K562 (cell line): ENCODE results near the gene RGS14. TPM values are rescaled to one million over a fixed set of nuclear protein-coding genes. Genes with fewer than 3 reads are reported as not detected.

Experiments
- ATAC-seq: fragments of 200-7000 bp; cut with Tn5 transposase; 3 replicates; pipeline ENCODE4 v1.9.1; 2020; ENCODE audit warnings: moderate library complexity
- BruUV-seq: library from RNA; stranded (reverse); fragments of 400-500 nt; replicated peaks from 2 replicates; lab custom pipeline; 2021; lab: Mats Ljungman, UMichigan
- CTCF ChIA-PET: fragments of 300-600 bp; formaldehyde crosslinking; extraction: SDS; loops from one replicate; lab custom pipeline; 2021; ENCODE audit warnings: low intra/inter-chr PET ratio; lab: Yijun Ruan, JAX
- POLR2A ChIA-PET: fragments of 300-600, 350-650 bp; sonication (Branson Sonifier 250); formaldehyde crosslinking; extraction: SDS; loops from one replicate; lab custom pipeline; 2021; ENCODE audit warnings: antibody characterized with exemption, inconsistent platforms; lab: Yijun Ruan, JAX
- DNase-seq, 4 experiments: peaks; one replicate each; pipeline versions ENCODE4 v3.0.0 to v3.0.0-alpha.2; 2011 to 2018; ENCODE audit warnings: low spot score in 3 of 4, mixed read lengths in 3 of 4; ENCODE audit errors: extremely low read depth in 1 of 4
- FAIRE-seq: peaks from 2 replicates; lab custom pipeline; 2011; peaks lifted over from hg19 to GRCh38; lab: Jason Lieb, UNC
- H2AFZ ChIP-seq: 2 replicates; pipeline ENCODE4 v1.6.0; 2011; ENCODE audit warnings: low read depth, low read length, control low read depth, inconsistent platforms
- H3K27ac ChIP-seq: fragments of 200-600 bp; 3 replicates; pipeline ENCODE4 v1.8.0; 2011; ENCODE audit warnings: low read depth, mild to moderate bottlenecking, control low read depth, inconsistent platforms, low read length, moderate library complexity, mixed read lengths; ENCODE audit errors: extremely low read depth
- H3K27me3 ChIP-seq, 2 experiments: fragments of 300-600 bp in 1 of 2; 2 replicates in 1 of 2; 3 replicates in 1 of 2; pipeline versions ENCODE4 v1.6.0 to v1.8.0; 2011; ENCODE audit warnings: inconsistent platforms in 2 of 2, low read length in 2 of 2, mild to moderate bottlenecking in 1 of 2, mixed read lengths in 1 of 2, moderate library complexity in 1 of 2; ENCODE audit not compliant: control insufficient read depth in 2 of 2, insufficient read depth in 2 of 2
- H3K36me3 ChIP-seq: fragments of 300-600 bp; 3 replicates; pipeline ENCODE4 v1.8.0; 2011; ENCODE audit warnings: mild to moderate bottlenecking, low read length, inconsistent platforms; ENCODE audit not compliant: control insufficient read depth, insufficient read depth
- H3K4me1 ChIP-seq, 2 experiments: fragments of 200-600 bp in 1 of 2; replicated peaks in 1 of 2; 2 replicates in 1 of 2; 3 replicates in 1 of 2; pipeline versions ENCODE4 v1.5.1 to v1.8.0; 2011; ENCODE audit warnings: inconsistent platforms in 2 of 2, low read length in 2 of 2, mild to moderate bottlenecking in 1 of 2, mixed read lengths in 1 of 2, moderate library complexity in 1 of 2; ENCODE audit not compliant: control insufficient read depth in 2 of 2, insufficient read depth in 2 of 2
- H3K4me2 ChIP-seq: 2 replicates; pipeline ENCODE4 v1.6.1; 2011; ENCODE audit warnings: low read length, control low read depth, inconsistent platforms, mixed read lengths; ENCODE audit not compliant: insufficient read depth
- H3K4me3 ChIP-seq: fragments of 200-600 bp; sonication (generic), shearing (Covaris generic); 2 replicates; pipeline ENCODE4 v1.5.1; 2016; ENCODE audit warnings: control low read depth, inconsistent platforms
- H3K79me2 ChIP-seq: fragments of 200-600 bp; 3 replicates; pipeline ENCODE4 v1.8.0; 2011; ENCODE audit warnings: low read length, inconsistent platforms; ENCODE audit not compliant: control insufficient read depth, insufficient read depth
- H3K9ac ChIP-seq, 2 experiments: 2 replicates each; pipeline versions ENCODE4 v1.6.0 to v1.6.1; 2011; ENCODE audit warnings: low read depth in 2 of 2, low read length in 2 of 2, control low read depth in 1 of 2, inconsistent platforms in 1 of 2, mild to moderate bottlenecking in 1 of 2, mixed read lengths in 1 of 2; ENCODE audit not compliant: insufficient read depth in 1 of 2
- H3K9me1 ChIP-seq: one replicate; pipeline ENCODE4 v1.6.0; 2011; ENCODE audit warnings: inconsistent platforms, mild to moderate bottlenecking, low read length, moderate library complexity; ENCODE audit not compliant: control insufficient read depth, insufficient read depth
- H3K9me3 ChIP-seq: replicated peaks from 2 replicates; pipeline ENCODE4 v1.5.1; 2011; ENCODE audit warnings: low read depth, low read length, inconsistent platforms; ENCODE audit not compliant: control insufficient read depth, insufficient read depth
- H4K20me1 ChIP-seq: replicated peaks from 2 replicates; pipeline ENCODE4 v1.6.1; 2011; ENCODE audit warnings: low read length, inconsistent platforms, mixed read lengths; ENCODE audit not compliant: control insufficient read depth, insufficient read depth
- CREB3 ChIP-seq: fragments of 450-650 bp; conservative IDR thresholded peaks from 2 replicates; pipeline ENCODE4 v1.6.1; 2016; ENCODE audit warnings: missing genetic modification characterization, low read depth, mild to moderate bottlenecking, missing compliant biosample characterization, moderate library complexity
- DACH1 ChIP-seq: fragments of 450-650 bp; IDR thresholded peaks from 2 replicates; pipeline ENCODE4 v1.6.1; 2018; ENCODE audit not compliant: partially characterized antibody
- DLX4 ChIP-seq: fragments of 250-450 bp; sonication (Bioruptor Pico); IDR thresholded peaks from 2 replicates; pipeline ENCODE4 v1.6.1; 2021; ENCODE audit warnings: mild to moderate bottlenecking
- E2F3 ChIP-seq: fragments of 250-450 bp; sonication (Bioruptor Pico); IDR thresholded peaks from 2 replicates; pipeline ENCODE4 v1.4.0; 2020; ENCODE audit warnings: mild to moderate bottlenecking
- FOSL1 ChIP-seq: fragments of 200-800 bp; sonication (Bioruptor generic); conservative IDR thresholded peaks from 2 replicates; pipeline ENCODE4 v1.6.1; 2016; ENCODE audit warnings: missing genetic modification characterization, missing compliant biosample characterization
- FOXJ3 ChIP-seq: sonication (generic); formaldehyde crosslinking; IDR thresholded peaks from 2 replicates; pipeline ENCODE4 v1.4.0; 2020; ENCODE audit warnings: mild to moderate bottlenecking, missing genetic modification reagents
- IRF9 ChIP-seq: fragments of 450-650 bp; IDR thresholded peaks from 2 replicates; pipeline ENCODE4 v1.6.1; 2016; ENCODE audit warnings: missing biosample characterization, missing genetic modification characterization
- PHF20 ChIP-seq: fragments of 450-650 bp; IDR thresholded peaks from 2 replicates; pipeline ENCODE4 v1.6.1; 2018; ENCODE audit not compliant: partially characterized antibody
- RB1 ChIP-seq: fragments of 450-650 bp; IDR thresholded peaks from 2 replicates; pipeline ENCODE4 v1.6.1; 2017; ENCODE audit warnings: low read depth, mild to moderate bottlenecking
- RERE ChIP-seq: sonication (generic); formaldehyde crosslinking; IDR thresholded peaks from 2 replicates; pipeline ENCODE4 v1.8.0; 2023; ENCODE audit warnings: missing genetic modification reagents, mild to moderate bottlenecking, borderline replicate concordance
- SMAD4 ChIP-seq: fragments of 250-450 bp; sonication (Bioruptor Pico); conservative IDR thresholded peaks from 2 replicates; pipeline ENCODE4 v1.8.0; 2021; ENCODE audit warnings: inconsistent platforms, mild to moderate bottlenecking, moderate library complexity
- TSC22D4 ChIP-seq: fragments of 450-650 bp; IDR thresholded peaks from 2 replicates; pipeline ENCODE4 v1.6.1; 2016; ENCODE audit warnings: missing genetic modification characterization, missing biosample characterization, control low read depth
- ZFP36 ChIP-seq: fragments of 150-350 bp; IDR thresholded peaks from 2 replicates; pipeline ENCODE4 v1.6.1; 2018; ENCODE audit warnings: low read length, low read depth; ENCODE audit not compliant: partially characterized antibody
- ZNF24 ChIP-seq: fragments of 450-650 bp; IDR thresholded peaks from 2 replicates; pipeline ENCODE4 v1.6.1; 2016
- ZNF668 ChIP-seq: fragments of 250-450 bp; sonication (Bioruptor Pico); IDR thresholded peaks from 2 replicates; pipeline ENCODE4 v1.8.0; 2022; ENCODE audit warnings: mild to moderate bottlenecking, inconsistent platforms
- ZNF830 ChIP-seq: fragments of 250-450 bp; sonication (Bioruptor Pico); IDR thresholded peaks from 2 replicates; pipeline ENCODE4 v1.5.0; 2021; ENCODE audit warnings: mild to moderate bottlenecking
- WGBS: fragments of 100-300 bp; shearing (Covaris generic); methylation state at CpG from one replicate; pipeline ENCODE4 v1.1.6; 2016; ENCODE audit warnings: low coverage, mixed read lengths; ENCODE audit not compliant: insufficient coverage; ENCODE audit errors: missing lambda C conversion rate; 5-methylcytosine and 5-hydroxymethylcytosine counted together
- in situ Hi-C: fragments of 300-500 bp; cut with MboI; formaldehyde crosslinking; loops from 4 replicates; pipeline ENCODE4 v1.15.0; 2018; ENCODE audit warnings: inconsistent platforms, mixed read lengths
- intact Hi-C: fragments of 100-400 bp; cut with micrococcal nuclease; formaldehyde crosslinking; loops from 2 replicates; pipeline ENCODE4 v1.14.2; 2022
- polyA plus RNA-seq, 8 experiments: library from polyadenylated mRNA; depleted of rRNA in 4 of 8; stranded (reverse) in 5 of 8; unstranded in 3 of 8; fragments of >200 nt; fragmentation: Nextera tagmentation in 2 of 8; fragmentation: Illumina TruSeq in 1 of 8; extraction: Ambion mirVana in 2 of 8; extraction: Trizol in 1 of 8; gene quantifications; 2 replicates each; pipeline versions ENCODE4 v1.2.1 to v1.2.3, GENCODE V29; 2011 to 2014; ENCODE audit warnings: inconsistent platforms in 1 of 8, missing spikeins in 1 of 8
- total RNA-seq, 7 experiments: library from RNA; depleted of rRNA in 6 of 7; stranded (reverse); fragments of >200 nt in 6 of 7; fragmentation: Illumina TruSeq in 2 of 7; extraction: Trizol in 2 of 7; gene quantifications; 2 replicates each; pipeline versions ENCODE4 v1.2.1 to v1.2.3, GENCODE V29; 2011 to 2021; ENCODE audit warnings: low replicate concordance in 1 of 7

RGS14 gene
- total and polyA plus RNA-seq, 9 of the 15 experiments (the other 6 are each of a cell fraction or from before 2014, with no cell fraction given): 0.28 to 75.9 (median 34.5) TPM

- H3K4me3 ChIP-seq: no peak overlapping the region
- H3K4me2 ChIP-seq: no peak overlapping the region
- ChIA-PET CTCF (no interaction called here), POLR2A (interaction anchor here (1.6 to 2.0 kb wide), 2 partner anchors 16 to 62 kb away, joined by 4 to 7 read pairs; no protein-coding TSS in a partner anchor)
- ATAC-seq (no peak), DNase-seq (no peak), FAIRE-seq (no peak)
- in situ Hi-C loops (no loop called here), intact Hi-C loops (no loop called here)
- 62% methylated on average over 5 of the region's 5 CpGs for WGBS
- peaks cover 36% of the 10 kb centered on the region; the same call in 2 of the 3 replicates for H3K36me3 ChIP-seq
- no TSS peak for BruUV-seq
- H4K20me1 ChIP-seq: no peaks in the 10 kb centered on the region
- H3K4me1 ChIP-seq: peaks cover 29 to 48% of the 10 kb centered on the region in 2 experiments
- H3K9me3 ChIP-seq: no peaks in the 10 kb centered on the region
- peaks cover 5% of the 10 kb centered on the region; the same call in 1 of the 3 replicates for H3K79me2 ChIP-seq
- H3K27me3 ChIP-seq: no peaks in the 10 kb centered on the region
- TF ChIP-seq FOXJ3 (CRISPR knock-in tag) (no peak), ZNF668 (CRISPR knock-in tag) (no peak), ZFP36 (no peak), ZNF830 (CRISPR knock-in tag) (no peak), E2F3 (CRISPR knock-in tag) (no peak), IRF9 (tag) (no peak), RERE (CRISPR knock-in tag) (no peak), TSC22D4 (no peak), RB1 (no peak), FOSL1 (tag) (no peak), PHF20 (no peak), ZNF24 (no peak), DACH1 (no peak), DLX4 (no peak), SMAD4 (CRISPR knock-in tag) (no peak), CREB3 (tag) (no peak)
- peaks cover 8% of the 10 kb centered on the region for H3K9me1 ChIP-seq
- H2AFZ ChIP-seq: no peak overlapping the region
- H3K9ac ChIP-seq: no peak overlapping the region; a peak in 1 of 4 replicates
- no peak overlapping the region for H3K27ac ChIP-seq
Measured at GRCh38 chr5:177374211-177374610, 16.5 kb downstream of the RGS14 start.
